Muscle of leg (tissue), 11 donors: Measurements from ENCODE around the gene TNFRSF9. TPM values are rescaled to one million over a fixed set of nuclear protein-coding genes. Genes with fewer than 3 reads are reported as not detected.
"Not testable (repeated sequence)": the region's sequence is repeated elsewhere in the genome, so short reads cannot be mapped to it uniquely, and the experiment has no call there.

Source experiments
- DNase-seq: peaks from one replicate; pipeline ENCODE4 v3.0.0; 2013
- H3K27ac ChIP-seq: one replicate; pipeline ENCODE4 v1.5.1; 2013; ENCODE audit warnings: mild to moderate bottlenecking, low read length, control low read depth
- H3K27me3 ChIP-seq: one replicate; pipeline ENCODE4 v1.6.1; 2013; ENCODE audit warnings: low read length; ENCODE audit not compliant: control insufficient read depth, insufficient read depth
- H3K36me3 ChIP-seq: one replicate; pipeline ENCODE4 v1.6.1; 2013; ENCODE audit warnings: low read length; ENCODE audit not compliant: control insufficient read depth, insufficient read depth
- H3K4me1 ChIP-seq: one replicate; pipeline ENCODE4 v1.6.1; 2013; ENCODE audit warnings: low read length; ENCODE audit not compliant: control insufficient read depth, insufficient read depth
- H3K4me3 ChIP-seq: one replicate; pipeline ENCODE4 v1.5.1; 2013; ENCODE audit warnings: low read length, control low read depth
- H3K9me3 ChIP-seq: replicated peaks from 2 replicates; pipeline ENCODE4 v1.6.1; 2013; ENCODE audit warnings: low read depth, low read length; ENCODE audit not compliant: control insufficient read depth
- WGBS: methylation state at CpG from one replicate; pipeline ENCODE4 v1.1.5; 2013; ENCODE audit warnings: missing lambda C conversion rate; ENCODE audit not compliant: insufficient coverage; 5-methylcytosine and 5-hydroxymethylcytosine counted together
- polyA plus RNA-seq, 8 donors: library from polyadenylated mRNA; unstranded; fragments of 120-200 nt; gene quantifications; one replicate each; pipeline versions ENCODE4 v1.2.1 to v1.2.3, GENCODE V29; 2013; ENCODE audit warnings: inconsistent platforms in 1 of 8, low replicate concordance in 1 of 8; ENCODE audit not compliant: insufficient read length in 8 of 8, insufficient read depth in 1 of 8
- total RNA-seq: library from RNA; stranded (reverse); fragments of 120-200 nt; gene quantifications from one replicate; pipeline ENCODE4 v1.2.4, GENCODE V29; 2013

The TNFRSF9 gene
- total and polyA plus RNA-seq, 9 donors, result 0.04 to 0.19 (median 0.08) TPM; not detected in 1

- H3K9me3 ChIP-seq, result no peaks in the 10 kb centered on the region
- no peak overlapping the region for H3K27ac ChIP-seq
- DNase-seq, result no peak
- H3K4me1 ChIP-seq, result no peaks in the 10 kb centered on the region
- 94% methylated on average over 2 of the region's 2 CpGs for WGBS
- no peak overlapping the region for H3K4me3 ChIP-seq
- H3K27me3 ChIP-seq, result no peaks in the 10 kb centered on the region
- H3K36me3 ChIP-seq, result peaks cover 56% of the 10 kb centered on the region
These were observed 32.4 kb upstream of the TNFRSF9 start for GRCh38 chr1:7973086-7973485.

- 100% methylated on average over 3 of the region's 5 CpGs for WGBS
- DNase-seq, result no peak
- peaks cover 57% of the 10 kb centered on the region for H3K36me3 ChIP-seq
- H3K27me3 ChIP-seq, result no peaks in the 10 kb centered on the region
- no peak overlapping the region for H3K27ac ChIP-seq
- no peaks in the 10 kb centered on the region for H3K9me3 ChIP-seq
- H3K4me3 ChIP-seq, result no peak overlapping the region
- H3K4me1 ChIP-seq, result no peaks in the 10 kb centered on the region
These were observed 31.6 kb upstream of the TNFRSF9 start for GRCh38 chr1:7972285-7972684.

DNA sequence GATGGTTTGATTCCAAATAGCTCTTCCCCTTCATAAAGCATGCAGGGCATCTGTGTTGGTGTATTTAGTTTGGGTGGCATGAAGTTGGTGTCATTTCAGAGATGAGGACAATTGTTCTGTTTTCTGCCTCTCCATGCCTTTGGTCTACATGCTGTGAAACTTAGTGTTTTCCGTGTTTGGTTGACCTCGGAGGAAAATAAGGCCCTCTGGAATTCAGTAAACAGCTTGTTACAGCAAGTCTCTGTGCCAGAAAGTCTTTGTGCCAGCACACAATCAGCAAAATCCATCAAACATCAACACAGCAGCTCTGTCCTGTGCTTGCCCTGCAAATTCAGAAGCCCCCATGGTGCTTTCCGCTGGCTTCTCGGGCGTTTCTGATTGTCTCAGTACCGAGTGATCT, 30.4 kb upstream of the TNFRSF9 start:
- Histone ChIP-seq H3K9me3 (no peaks in the 10 kb centered on the region), H3K27me3 (no peaks in the 10 kb centered on the region), H3K4me1 (no peaks in the 10 kb centered on the region), H3K27ac (no peak overlapping the region), H3K4me3 (no peak overlapping the region), H3K36me3 (peaks cover 56% of the 10 kb centered on the region)
- WGBS, result 90% methylated on average over 3 of the region's 6 CpGs
- DNase-seq, result no peak

DNA sequence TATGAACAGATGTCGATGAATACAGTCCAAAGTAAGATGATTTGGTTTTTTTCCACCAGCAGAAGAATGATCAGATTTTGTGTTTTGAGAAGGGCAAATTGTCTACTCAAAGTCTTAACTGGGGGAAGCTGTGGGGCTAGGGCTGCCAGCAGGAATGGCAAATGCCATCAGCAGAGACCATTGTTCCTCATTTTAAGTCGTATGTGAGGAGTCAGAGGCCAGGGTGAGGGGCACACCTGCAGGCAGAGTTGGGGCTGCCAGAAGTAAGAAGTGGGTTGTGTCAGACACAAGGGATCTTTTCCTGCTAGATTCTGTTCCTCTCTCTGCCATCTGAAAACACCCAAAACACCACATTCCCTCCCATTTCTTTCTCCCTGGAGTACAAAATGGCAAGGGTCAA, 29.6 kb upstream of the TNFRSF9 start:
- WGBS, result 79% methylated on average over 2 of the region's 2 CpGs
- no peak overlapping the region for H3K4me3 ChIP-seq
- DNase-seq, result no peak
- no peaks in the 10 kb centered on the region for H3K27me3 ChIP-seq
- no peaks in the 10 kb centered on the region for H3K4me1 ChIP-seq
- H3K36me3 ChIP-seq, result peaks cover 64% of the 10 kb centered on the region
- no peak overlapping the region for H3K27ac ChIP-seq
- no peaks in the 10 kb centered on the region for H3K9me3 ChIP-seq

GRCh38 chr1:7967651-7968050, 27.0 kb upstream of the TNFRSF9 start:
- Histone ChIP-seq H3K27me3 (no peaks in the 10 kb centered on the region), H3K4me1 (no peaks in the 10 kb centered on the region), H3K36me3 (peaks cover 74% of the 10 kb centered on the region), H3K9me3 (no peaks in the 10 kb centered on the region), H3K4me3 (no peak overlapping the region), H3K27ac (no peak overlapping the region)
- WGBS, result no CpG with 5 or more reads among the region's 4 CpGs
- DNase-seq, result no peak

DNA sequence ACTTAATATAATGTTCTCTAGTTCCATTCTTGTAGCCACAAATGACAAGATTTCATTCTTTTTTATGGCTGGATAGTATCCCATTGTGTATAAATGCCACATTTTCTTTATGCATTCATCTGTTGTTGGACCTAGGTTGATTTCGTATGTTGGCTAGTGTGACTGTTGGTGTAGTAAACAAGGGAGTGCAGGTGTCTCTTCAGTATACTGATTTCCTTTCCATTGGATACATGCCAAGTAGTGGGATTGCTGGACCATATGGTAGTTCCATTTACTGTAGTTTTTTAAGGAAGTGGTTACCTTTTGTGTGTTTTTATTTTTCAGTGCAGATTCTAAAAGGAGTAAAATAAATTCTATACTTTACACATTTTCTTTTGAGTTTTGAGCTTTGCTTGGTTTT, 26.6 kb upstream of the TNFRSF9 start:
- no peaks in the 10 kb centered on the region for H3K9me3 ChIP-seq
- peaks cover 72% of the 10 kb centered on the region for H3K36me3 ChIP-seq
- H3K27ac ChIP-seq, result no peak overlapping the region
- WGBS, result 20% methylated on average over 1 of the region's 1 CpG
- peak; percentile 32 for DNase-seq
- no peak overlapping the region for H3K4me3 ChIP-seq
- no peaks in the 10 kb centered on the region for H3K27me3 ChIP-seq
- H3K4me1 ChIP-seq, result no peaks in the 10 kb centered on the region

DNA sequence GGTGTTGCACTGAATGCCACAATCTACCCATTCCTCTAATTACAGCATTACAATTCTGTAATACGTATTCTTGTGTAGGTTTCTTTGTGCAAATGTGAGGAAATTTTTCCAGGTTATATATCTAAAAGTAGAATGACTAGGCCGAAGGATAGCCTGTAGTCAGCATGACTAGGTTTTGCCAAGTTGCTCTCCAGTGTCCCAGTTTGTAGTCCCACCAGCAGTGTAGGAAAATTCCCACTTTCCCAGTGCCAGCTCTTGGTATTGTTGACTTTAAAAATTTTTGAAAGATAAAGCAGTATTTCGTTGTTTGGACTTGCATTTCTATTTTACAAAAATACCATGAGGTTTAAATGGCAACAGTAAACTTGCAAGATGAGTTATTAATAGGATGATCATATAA, 23.8 kb upstream of the TNFRSF9 start:
- WGBS, result 100% methylated on average over 1 of the region's 3 CpGs
- H3K4me1 ChIP-seq, result peaks cover 6% of the 10 kb centered on the region

DNA sequence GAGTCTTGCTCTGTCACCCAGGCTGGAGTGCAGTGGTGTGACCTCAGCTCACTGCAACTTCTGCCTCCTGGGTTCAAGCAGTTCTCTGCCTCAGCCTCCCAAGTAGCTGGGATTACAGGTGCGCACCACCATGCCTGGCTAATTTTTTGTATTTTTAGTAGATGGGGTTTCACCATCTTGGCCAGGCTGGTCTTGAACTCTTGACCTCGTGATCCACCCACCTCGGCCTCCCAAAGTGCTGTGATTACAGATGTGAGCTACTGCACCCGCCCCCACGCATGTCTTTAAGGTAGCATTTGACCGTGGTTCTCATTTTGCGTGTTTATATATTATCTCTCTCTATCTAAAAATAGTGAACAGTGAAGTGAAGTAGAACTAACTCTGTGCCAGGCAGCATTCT, 23.2 kb upstream of the TNFRSF9 start:
- H3K27me3 ChIP-seq, H3K4me1 ChIP-seq, H3K27ac ChIP-seq, DNase-seq, H3K4me3 ChIP-seq, H3K9me3 ChIP-seq: not testable (repeated sequence)
- WGBS, result no CpG with 5 or more reads among the region's 7 CpGs
- H3K36me3 ChIP-seq, result peaks cover 44% of the 10 kb centered on the region

More for the DNA sequence above, 23.8 kb upstream of the TNFRSF9 start:
- Histone ChIP-seq H3K36me3 (peaks cover 48% of the 10 kb centered on the region), H3K27ac (no peak overlapping the region), H3K27me3 (no peaks in the 10 kb centered on the region), H3K9me3 (no peaks in the 10 kb centered on the region), H3K4me3 (no peak overlapping the region)
- no peak for DNase-seq

- not testable (repeated sequence) for H3K27ac ChIP-seq, H3K27me3 ChIP-seq, DNase-seq, H3K4me1 ChIP-seq, H3K4me3 ChIP-seq, H3K9me3 ChIP-seq
- 96% methylated on average over 5 of the region's 12 CpGs for WGBS
- H3K36me3 ChIP-seq, result peaks cover 39% of the 10 kb centered on the region
These were observed 22.7 kb upstream of the TNFRSF9 start for GRCh38 chr1:7963378-7963730.

- DNase-seq, result no peak
- no peaks in the 10 kb centered on the region for H3K27me3 ChIP-seq
- no peak overlapping the region for H3K27ac ChIP-seq
- peak overlapping the region; percentile 74 for H3K4me3 ChIP-seq
- peaks cover 6% of the 10 kb centered on the region for H3K4me1 ChIP-seq
- 95% methylated on average over 3 of the region's 11 CpGs for WGBS
- H3K9me3 ChIP-seq, result no peaks in the 10 kb centered on the region
- H3K36me3 ChIP-seq, result peaks cover 38% of the 10 kb centered on the region
These were observed 22.2 kb upstream of the TNFRSF9 start for GRCh38 chr1:7962636-7963377.

DNA sequence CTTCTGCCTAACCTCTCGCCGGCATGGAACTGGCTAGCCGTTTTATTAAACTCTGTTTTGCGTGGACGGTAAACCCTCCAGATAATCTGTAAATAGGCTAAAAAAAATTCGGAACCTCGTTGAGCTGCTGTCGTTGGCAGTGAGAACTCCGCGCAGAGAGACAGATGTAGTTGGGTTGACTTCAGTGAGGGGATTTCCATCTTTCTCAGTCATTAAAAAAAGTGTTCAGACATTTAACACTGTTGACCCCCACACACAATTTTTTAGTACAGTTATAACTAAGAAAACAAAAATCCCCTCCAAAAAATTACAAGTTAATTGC, 21.3 kb upstream of the TNFRSF9 start:
- Histone ChIP-seq H3K4me3 (peak overlapping the region; percentile 74), H3K36me3 (peaks cover 34% of the 10 kb centered on the region), H3K4me1 (peaks cover 6% of the 10 kb centered on the region), H3K27ac (peak overlapping the region; percentile 85), H3K9me3 (no peaks in the 10 kb centered on the region), H3K27me3 (no peaks in the 10 kb centered on the region)
- DNase-seq, result no peak
- 0% methylated on average over 5 of the region's 10 CpGs for WGBS
